GM19452 (cell line): ENCODE measurements around the gene CDH15.
A peak's percentile ranks its signal among the peaks of the same experiment; 100 is the strongest.

Experiments used
- ATAC-seq: cut with Tn5 transposase; IDR thresholded peaks from one replicate; pipeline ENCODE4 v1.9.1; 2021; ENCODE audit not compliant: unreplicated experiment

Gene CDH15

GRCh38 chr16:89171216-89172170 lies at the start of gene CDH15:
CDH15 (plus strand) TSS chr16:89171748; CDS start chr16:89171832, 84 bp downstream.
- ATAC-seq = peak; percentile 75

- ATAC-seq = no peak
These were observed 49.2 kb upstream of the CDH15 start for GRCh38 chr16:89122322-89122851.

GRCh38 chr16:89123001-89123830 lies 48.3 kb upstream of the CDH15 start:
- no peak for ATAC-seq

- ATAC-seq = no peak
These were observed 47.8 kb upstream of the CDH15 start for GRCh38 chr16:89123831-89124100.

- no peak for ATAC-seq
These were observed 42.2 kb upstream of the CDH15 start for GRCh38 chr16:89129378-89129777.

GRCh38 chr16:89130448-89130847 lies 41.1 kb upstream of the CDH15 start:
- ATAC-seq = no peak

GRCh38 chr16:89131783-89132182 lies 39.8 kb upstream of the CDH15 start:
- ATAC-seq = no peak

- no peak for ATAC-seq
These were observed 39.1 kb upstream of the CDH15 start for GRCh38 chr16:89132194-89133005.

GRCh38 chr16:89133457-89134127 lies 38.0 kb upstream of the CDH15 start:
- no peak for ATAC-seq

GRCh38 chr16:89134269-89134668 lies 37.3 kb upstream of the CDH15 start:
- no peak for ATAC-seq

- no peak for ATAC-seq
These were observed 36.4 kb upstream of the CDH15 start for GRCh38 chr16:89135166-89135565.

- no peak for ATAC-seq
These were observed 35.4 kb upstream of the CDH15 start for GRCh38 chr16:89135971-89136765.

GRCh38 chr16:89136931-89137330 lies 34.6 kb upstream of the CDH15 start:
- ATAC-seq = no peak

GRCh38 chr16:89137666-89138512 lies 33.7 kb upstream of the CDH15 start:
- no peak for ATAC-seq

- no peak for ATAC-seq
These were observed 33.1 kb upstream of the CDH15 start for GRCh38 chr16:89138513-89138795.

- no peak for ATAC-seq
These were observed 32.6 kb upstream of the CDH15 start for GRCh38 chr16:89138843-89139520.

GRCh38 chr16:89139907-89140361 lies 31.6 kb upstream of the CDH15 start:
- ATAC-seq = no peak

GRCh38 chr16:89140401-89140800 lies 31.1 kb upstream of the CDH15 start:
- no peak for ATAC-seq
